ENCODE data around the gene ZDHHC8.

DNA sequence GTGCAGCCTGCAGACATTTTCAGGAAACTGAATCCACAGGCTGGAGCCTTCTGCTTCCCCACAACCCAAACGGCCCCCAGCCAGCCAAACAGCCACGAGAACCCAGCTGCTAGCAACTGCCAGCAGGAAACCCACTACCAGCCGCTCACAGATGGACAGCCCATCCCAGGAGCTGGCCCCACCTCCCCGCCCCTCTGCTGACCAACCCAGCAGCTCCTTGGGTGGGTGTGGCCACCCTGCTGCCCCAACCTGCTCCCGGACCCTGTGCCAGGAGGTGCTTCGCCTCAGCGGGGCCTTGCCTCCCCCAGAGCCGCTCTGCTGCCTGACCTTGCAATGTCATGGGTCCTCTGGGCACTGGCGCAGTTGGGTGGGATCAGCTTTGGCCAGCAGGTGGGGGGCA lies 27.5 kb downstream of the ZDHHC8 start:
- TF ChIP-seq, protein P1, sequence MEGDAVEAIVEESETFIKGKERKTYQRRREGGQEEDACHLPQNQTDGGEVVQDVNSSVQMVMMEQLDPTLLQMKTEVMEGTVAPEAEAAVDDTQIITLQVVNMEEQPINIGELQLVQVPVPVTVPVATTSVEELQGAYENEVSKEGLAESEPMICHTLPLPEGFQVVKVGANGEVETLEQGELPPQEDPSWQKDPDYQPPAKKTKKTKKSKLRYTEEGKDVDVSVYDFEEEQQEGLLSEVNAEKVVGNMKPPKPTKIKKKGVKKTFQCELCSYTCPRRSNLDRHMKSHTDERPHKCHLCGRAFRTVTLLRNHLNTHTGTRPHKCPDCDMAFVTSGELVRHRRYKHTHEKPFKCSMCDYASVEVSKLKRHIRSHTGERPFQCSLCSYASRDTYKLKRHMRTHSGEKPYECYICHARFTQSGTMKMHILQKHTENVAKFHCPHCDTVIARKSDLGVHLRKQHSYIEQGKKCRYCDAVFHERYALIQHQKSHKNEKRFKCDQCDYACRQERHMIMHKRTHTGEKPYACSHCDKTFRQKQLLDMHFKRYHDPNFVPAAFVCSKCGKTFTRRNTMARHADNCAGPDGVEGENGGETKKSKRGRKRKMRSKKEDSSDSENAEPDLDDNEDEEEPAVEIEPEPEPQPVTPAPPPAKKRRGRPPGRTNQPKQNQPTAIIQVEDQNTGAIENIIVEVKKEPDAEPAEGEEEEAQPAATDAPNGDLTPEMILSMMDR (IDR thresholded peaks at IDR 0.05), result no peak
- TF ChIP-seq POLR2A (IDR thresholded peaks at IDR 0.05), result no peak

Data from vagina (tissue), 2 donors.